ENCODE measurements around the gene NCOA3. TPM values are rescaled to one million over a fixed set of nuclear protein-coding genes. Genes with fewer than 3 reads are reported as not detected.

The NCOA3 gene
- polyA plus RNA-seq, 1 of the 3 experiments (the other 2 are of a cell fraction), result 5.8 TPM

- TF ChIP-seq, protein P1, sequence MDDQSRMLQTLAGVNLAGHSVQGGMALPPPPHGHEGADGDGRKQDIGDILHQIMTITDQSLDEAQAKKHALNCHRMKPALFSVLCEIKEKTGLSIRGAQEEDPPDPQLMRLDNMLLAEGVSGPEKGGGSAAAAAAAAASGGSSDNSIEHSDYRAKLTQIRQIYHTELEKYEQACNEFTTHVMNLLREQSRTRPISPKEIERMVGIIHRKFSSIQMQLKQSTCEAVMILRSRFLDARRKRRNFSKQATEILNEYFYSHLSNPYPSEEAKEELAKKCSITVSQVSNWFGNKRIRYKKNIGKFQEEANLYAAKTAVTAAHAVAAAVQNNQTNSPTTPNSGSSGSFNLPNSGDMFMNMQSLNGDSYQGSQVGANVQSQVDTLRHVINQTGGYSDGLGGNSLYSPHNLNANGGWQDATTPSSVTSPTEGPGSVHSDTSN (IDR thresholded peaks at IDR 0.05), result no peak
- TF ChIP-seq JUND (IDR thresholded peaks at IDR 0.05) (no peak), TEAD4 (IDR thresholded peaks at IDR 0.05; ENCODE audit: borderline replicate concordance, insufficient read depth) (no peak), RXRA (IDR thresholded peaks at IDR 0.05; ENCODE audit: borderline replicate concordance, low read depth) (no peak)
Observed at GRCh38 chr20:47489448-47489872, 12.2 kb upstream of the NCOA3 start (continued).

- ChIA-PET CTCF (interaction anchor here (2.2 kb wide), 1 partner anchor 130 kb away, joined by 6 read pairs; no protein-coding TSS in a partner anchor), POLR2A (no interaction called here)
- Histone ChIP-seq H3K27me3 (ENCODE audit: insufficient read depth) (no peaks in the 10 kb centered on the region), H3K79me2 (ENCODE audit: insufficient read depth) (no peaks in the 10 kb centered on the region), H3K36me3 (replicated peaks in 1 of 2; ENCODE audit: control insufficient read depth in 1 of 2, insufficient read depth in 2 of 2, low read length in 1 of 2) (no peaks in the 10 kb centered on the region), H3K4me3 (ENCODE audit: low read depth in 2 of 2, low read length in 1 of 2) (no peak overlapping the region), H3K9me3 (no peaks in the 10 kb centered on the region), H3K27ac (ENCODE audit: low read depth in 2 of 2, low read length in 1 of 2) (no peak overlapping the region), H3K4me1 (ENCODE audit: control insufficient read depth in 1 of 2, insufficient read depth in 2 of 2, low read depth in 1 of 2, low read length in 1 of 2) (peaks cover 10 to 11% of the 10 kb centered on the region in 2 experiments; a peak in 3 of 4 replicates), H3K9ac (no peak overlapping the region), H3K4me2 (no peak overlapping the region), H2AFZ (ENCODE audit: low read depth) (no peak overlapping the region), H4K20me1 (ENCODE audit: insufficient read depth) (no peaks in the 10 kb centered on the region), H3K9me2 (no peaks in the 10 kb centered on the region), H3F3A (replicated peaks; ENCODE audit: insufficient read depth) (no peaks in the 10 kb centered on the region)
- no peak for DNase-seq
- WGBS (ENCODE audit: low lambda C conversion rate), result 100% methylated on average over 2 of the region's 2 CpGs
- TF ChIP-seq RXRA (IDR thresholded peaks at IDR 0.05; ENCODE audit: borderline replicate concordance, low read depth) (no peak), EP300 (IDR thresholded peaks at IDR 0.05; ENCODE audit: borderline replicate concordance in 1 of 2, low read depth in 1 of 2, low read length in 1 of 2) (no peak), TAF1 (IDR thresholded peaks at IDR 0.05; ENCODE audit: borderline replicate concordance, low read depth, low read length) (no peak), EZH2phosphoT487 (IDR thresholded peaks at IDR 0.05; ENCODE audit: borderline replicate concordance, low read depth) (no peak), GATA2 (CRISPR knock-in tag; IDR thresholded peaks at IDR 0.05) (no peak), REST (IDR thresholded peaks at IDR 0.05; ENCODE audit: low read depth, low read length) (no peak), CTCF (IDR thresholded peaks at IDR 0.05) (no peak), YY1 (IDR thresholded peaks at IDR 0.05; ENCODE audit: low read depth) (no peak), IRF3 (IDR thresholded peaks at IDR 0.05; ENCODE audit: low read depth, low read length) (no peak), POLR2AphosphoS5 (IDR thresholded peaks at IDR 0.05; ENCODE audit: low read depth, low read length) (no peak), FOXJ3 (CRISPR knock-in tag; IDR thresholded peaks at IDR 0.05) (no peak), RAD21 (IDR thresholded peaks at IDR 0.05; ENCODE audit: low read length) (no peak)
- TF ChIP-seq, protein P2, sequence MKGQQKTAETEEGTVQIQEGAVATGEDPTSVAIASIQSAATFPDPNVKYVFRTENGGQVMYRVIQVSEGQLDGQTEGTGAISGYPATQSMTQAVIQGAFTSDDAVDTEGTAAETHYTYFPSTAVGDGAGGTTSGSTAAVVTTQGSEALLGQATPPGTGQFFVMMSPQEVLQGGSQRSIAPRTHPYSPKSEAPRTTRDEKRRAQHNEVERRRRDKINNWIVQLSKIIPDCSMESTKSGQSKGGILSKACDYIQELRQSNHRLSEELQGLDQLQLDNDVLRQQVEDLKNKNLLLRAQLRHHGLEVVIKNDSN (IDR thresholded peaks at IDR 0.05; ENCODE audit: borderline replicate concordance, low read depth), result no peak
Observed at GRCh38 chr20:47490795-47491194, 10.9 kb upstream of the NCOA3 start.

All from SK-N-SH (cell line).